WERI-Rb-1 (cell line): Measurements from ENCODE around the gene ASB3.
A peak's percentile ranks its signal among the peaks of the same experiment; 100 is the strongest.
"Not testable (repeated sequence)": the region's sequence is repeated elsewhere in the genome, so short reads cannot be mapped to it uniquely, and the experiment has no call there.

ENCODE experiments used
- DNase-seq: peaks from one replicate; pipeline ENCODE4 v3.0.0-alpha.2; 2020
- H3K27ac ChIP-seq: fragments of 250-450 bp; sonication (Bioruptor Pico); 2 replicates; pipeline ENCODE4 v1.5.1; 2020; ENCODE audit warnings: mild to moderate bottlenecking, moderate library complexity
- H3K27me3 ChIP-seq: fragments of 250-450 bp; sonication (Bioruptor Pico); 2 replicates; pipeline ENCODE4 v1.5.1; 2021; ENCODE audit warnings: mild to moderate bottlenecking, low read depth, moderate library complexity; ENCODE audit not compliant: insufficient read depth, severe bottlenecking
- H3K36me3 ChIP-seq: fragments of 250-450 bp; sonication (Bioruptor Pico); 2 replicates; pipeline ENCODE4 v1.5.1; 2020; ENCODE audit warnings: mild to moderate bottlenecking, moderate library complexity
- H3K4me3 ChIP-seq: 2 replicates; pipeline ENCODE4 v1.5.1; 2011; ENCODE audit warnings: low read depth, mild to moderate bottlenecking, control low read depth, low read length
- H3K9me3 ChIP-seq: fragments of 250-450 bp; sonication (Bioruptor Pico); 2 replicates; pipeline ENCODE4 v1.5.1; 2021; ENCODE audit warnings: mild to moderate bottlenecking, moderate library complexity; ENCODE audit not compliant: severe bottlenecking
- CTCF ChIP-seq: IDR thresholded peaks from 2 replicates; pipeline ENCODE4 v1.5.1; 2011; ENCODE audit warnings: low read depth, mild to moderate bottlenecking, control low read depth, inconsistent platforms, low read length

The ASB3 gene

GRCh38 chr2:53786705-53787613 is at the start of gene ASB3, which contains the start of gene ERLEC1:
Gene ASB3 (minus strand): TSS chr2:53786953. CDS start chr2:53765572, 21,381 bp downstream.
Gene ERLEC1 (plus strand): TSS chr2:53787044. CDS start chr2:53787211, 167 bp downstream.
- no peak for TF ChIP-seq CTCF
- peak within 1 kb of the TSS; percentile 94 for H3K27ac ChIP-seq
- peak within 1 kb of the TSS; percentile 90 for H3K4me3 ChIP-seq
- peak; percentile 97 for DNase-seq
- H3K36me3 ChIP-seq: peaks cover 12% of the 10 kb centered on the region
- H3K27me3 ChIP-seq: no peaks in the 10 kb centered on the region
- H3K9me3 ChIP-seq: no peaks in the 10 kb centered on the region

- H3K27me3 ChIP-seq, H3K36me3 ChIP-seq, H3K9me3 ChIP-seq, H3K4me3 ChIP-seq, H3K27ac ChIP-seq, DNase-seq: not testable (repeated sequence)
Measured at GRCh38 chr2:53829980-53830290, 43.2 kb upstream of the ASB3 start.

GRCh38 chr2:53829273-53829979 is 42.7 kb upstream of the ASB3 start:
- no peak for TF ChIP-seq CTCF
- no peak for DNase-seq
- no peaks in the 10 kb centered on the region; the same call in 1 of the 2 replicates for H3K36me3 ChIP-seq
- no peaks in the 10 kb centered on the region for H3K27me3 ChIP-seq
- no peaks in the 10 kb centered on the region for H3K9me3 ChIP-seq
- no peak overlapping the region for H3K27ac ChIP-seq
- H3K4me3 ChIP-seq: no peak overlapping the region

- H3K4me3 ChIP-seq: no peak overlapping the region
- TF ChIP-seq CTCF: no peak
- no peaks in the 10 kb centered on the region; the same call in 1 of the 2 replicates for H3K36me3 ChIP-seq
- H3K27me3 ChIP-seq: no peaks in the 10 kb centered on the region
- DNase-seq: no peak
- H3K9me3 ChIP-seq: no peaks in the 10 kb centered on the region
- H3K27ac ChIP-seq: no peak overlapping the region
Measured at GRCh38 chr2:53828331-53828730, 41.6 kb upstream of the ASB3 start.

GRCh38 chr2:53827398-53828175 is 40.8 kb upstream of the ASB3 start:
- Histone ChIP-seq H3K27me3 (no peaks in the 10 kb centered on the region), H3K4me3 (no peak overlapping the region), H3K36me3 (no peaks in the 10 kb centered on the region; the same call in 1 of the 2 replicates), H3K27ac (no peak overlapping the region), H3K9me3 (no peaks in the 10 kb centered on the region)
- no peak for TF ChIP-seq CTCF
- DNase-seq: no peak
